GM19324 (cell line): Measurements from ENCODE around the gene SGMS1.
A peak's percentile ranks its signal among the peaks of the same experiment; 100 is the strongest.
"Not testable (repeated sequence)": the region's sequence is repeated elsewhere in the genome, so short reads cannot be mapped to it uniquely, and the experiment has no call there.

ENCODE experiments used
- ATAC-seq: cut with Tn5 transposase; IDR thresholded peaks from one replicate; pipeline ENCODE4 v1.9.1; 2021; ENCODE audit warnings: mild to moderate bottlenecking, moderate library complexity; ENCODE audit not compliant: unreplicated experiment, low FRiP score

SGMS1 gene

DNA sequence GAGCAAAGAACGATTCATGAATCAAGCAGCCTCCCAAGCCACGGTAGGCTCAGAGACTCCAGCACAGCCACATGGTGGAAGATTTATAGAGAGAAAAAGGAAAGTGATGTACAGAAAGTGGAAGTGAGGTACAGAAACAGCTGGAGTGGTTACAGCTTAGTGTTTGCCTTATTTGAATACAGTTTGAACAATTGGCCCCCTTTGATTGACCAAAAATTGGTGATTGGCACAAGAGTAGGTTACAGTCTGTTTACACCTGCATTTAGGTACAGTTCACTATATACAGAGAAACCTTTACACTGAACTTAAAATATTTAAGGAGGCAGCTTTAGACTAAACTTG, 236.1 kb downstream of the SGMS1 start:
- ATAC-seq = peak; percentile 75

DNA sequence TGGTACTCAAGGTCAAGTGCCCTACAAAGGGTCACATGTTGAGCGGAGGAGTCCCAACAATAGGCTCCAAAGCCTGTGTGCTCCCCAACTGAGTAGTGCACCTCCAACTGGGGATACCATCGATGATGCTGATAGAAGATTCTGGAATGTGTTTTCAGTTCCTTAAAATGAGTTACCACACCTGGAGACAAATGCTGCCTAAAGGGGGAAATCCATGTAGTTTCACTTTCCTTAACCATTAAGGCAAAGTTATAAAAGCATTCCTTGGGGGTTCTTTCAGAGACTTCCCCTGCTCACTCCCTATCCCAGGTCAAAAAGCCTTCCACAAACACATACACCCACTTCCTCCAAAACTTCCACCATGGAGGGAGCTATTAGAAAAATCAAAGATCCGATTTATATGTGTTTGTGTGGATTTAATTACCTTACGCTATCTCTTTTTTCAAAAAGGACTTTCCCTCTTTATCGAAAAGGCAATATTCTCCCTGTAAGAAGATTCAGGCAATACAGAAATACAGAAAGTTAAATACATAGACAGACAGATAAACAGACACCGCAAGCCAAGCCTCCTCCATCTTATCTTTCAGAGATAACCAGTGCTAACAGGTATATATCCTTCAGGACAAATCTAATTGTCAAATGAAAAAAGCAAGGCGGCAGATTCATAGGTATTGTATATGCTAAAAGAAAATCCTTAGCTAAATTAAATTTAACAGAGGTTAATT, 236.6 kb downstream of the SGMS1 start:
- peak; percentile 10 for ATAC-seq

DNA sequence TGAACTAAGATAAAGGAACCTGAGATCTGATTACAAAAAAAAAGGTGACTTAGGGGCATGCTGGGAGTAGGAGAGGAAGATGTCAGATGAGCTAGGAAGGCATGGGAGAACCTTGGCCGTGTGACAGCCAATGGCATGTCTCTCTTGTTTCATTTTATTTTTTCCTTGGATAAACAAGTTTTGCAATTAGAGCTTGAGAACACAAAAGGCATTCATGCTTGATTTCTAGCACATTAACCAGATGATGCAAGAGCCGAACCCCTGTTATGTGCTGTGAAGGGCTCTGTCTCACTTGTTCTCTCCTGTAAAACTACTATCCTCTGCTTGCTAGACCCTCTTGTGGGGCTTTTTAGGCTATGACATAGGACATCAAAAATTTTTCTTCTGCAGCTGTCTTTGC, 238.1 kb downstream of the SGMS1 start:
- ATAC-seq = no peak

DNA sequence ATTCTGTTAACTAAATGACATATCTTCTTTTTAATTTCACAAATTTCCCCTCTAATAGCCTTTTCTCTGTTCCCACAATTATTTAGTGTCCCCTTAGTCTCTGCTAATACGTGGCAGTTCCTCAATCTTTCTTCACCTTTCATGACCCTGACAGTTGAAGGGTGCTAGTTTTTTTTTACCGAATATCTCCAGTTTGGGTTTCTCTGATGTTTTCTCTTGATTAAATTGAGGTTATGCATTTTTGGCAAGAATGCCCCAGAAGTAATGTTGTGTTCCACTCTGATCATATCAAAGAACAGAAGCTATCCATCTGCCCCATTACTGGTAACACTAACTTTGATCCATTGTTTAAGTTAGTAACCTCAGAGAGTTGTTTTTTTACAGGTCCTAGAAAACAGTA, 238.9 kb downstream of the SGMS1 start:
- no peak for ATAC-seq

DNA sequence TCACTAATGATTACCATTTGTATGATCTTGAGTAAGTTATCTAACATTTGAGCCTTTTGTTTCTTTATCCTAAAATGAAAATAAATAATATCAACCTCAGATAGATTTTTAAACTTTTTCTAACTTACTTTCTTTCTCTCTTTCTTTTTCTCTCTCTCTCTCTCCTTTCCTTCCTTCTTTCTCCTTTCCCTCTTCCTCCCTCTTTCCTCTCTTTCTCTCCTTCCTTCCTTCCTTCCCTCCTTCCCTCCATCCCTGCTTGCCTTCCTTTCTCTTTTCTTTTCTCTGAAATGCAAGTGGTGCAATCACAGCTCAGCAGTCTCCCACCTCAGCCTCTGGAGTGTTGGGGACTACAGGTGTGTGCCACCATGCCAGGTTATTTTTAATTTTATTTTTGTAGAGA, 239.5 kb downstream of the SGMS1 start:
- ATAC-seq = no peak

DNA sequence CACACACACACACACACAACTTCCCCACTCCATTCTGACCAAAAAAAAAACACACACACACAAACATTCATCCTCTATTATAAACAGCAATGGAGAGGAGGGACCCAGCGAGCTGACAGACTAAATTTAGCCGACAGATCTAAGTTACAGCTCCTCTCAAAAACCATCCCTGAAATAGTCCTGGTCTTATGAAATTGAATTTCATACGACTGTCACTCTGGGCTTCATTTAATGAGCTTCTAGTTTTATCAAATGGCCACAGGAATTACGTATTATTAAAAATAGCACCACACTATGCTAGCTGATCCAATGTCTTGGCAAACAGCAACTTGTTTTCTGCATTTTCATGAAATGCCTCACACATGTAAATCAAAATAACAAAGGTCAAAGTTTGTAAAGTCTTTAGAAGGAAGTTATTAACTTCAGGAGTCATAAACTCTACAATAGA, 241.2 kb downstream of the SGMS1 start:
- ATAC-seq = no peak

DNA sequence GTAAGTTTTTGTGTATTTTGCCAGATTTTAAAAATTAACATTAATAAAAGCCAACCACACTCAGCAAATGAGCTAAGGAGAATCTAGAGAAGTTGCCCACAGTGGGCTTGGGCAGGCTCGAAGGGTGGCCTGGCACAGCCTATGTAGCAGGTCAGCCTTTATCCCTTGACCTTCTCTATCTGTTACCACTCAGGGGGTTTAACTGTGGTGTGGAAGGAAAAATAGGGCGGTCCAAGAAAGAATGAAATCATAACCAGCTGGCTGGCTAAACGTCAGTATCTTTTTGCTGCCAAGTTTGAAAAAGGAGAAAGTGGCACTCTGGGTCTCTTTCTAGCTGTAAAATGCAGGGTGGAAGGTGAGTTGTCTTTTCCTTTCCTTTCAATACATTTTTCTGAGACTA, 242.1 kb downstream of the SGMS1 start:
- ATAC-seq = no peak

DNA sequence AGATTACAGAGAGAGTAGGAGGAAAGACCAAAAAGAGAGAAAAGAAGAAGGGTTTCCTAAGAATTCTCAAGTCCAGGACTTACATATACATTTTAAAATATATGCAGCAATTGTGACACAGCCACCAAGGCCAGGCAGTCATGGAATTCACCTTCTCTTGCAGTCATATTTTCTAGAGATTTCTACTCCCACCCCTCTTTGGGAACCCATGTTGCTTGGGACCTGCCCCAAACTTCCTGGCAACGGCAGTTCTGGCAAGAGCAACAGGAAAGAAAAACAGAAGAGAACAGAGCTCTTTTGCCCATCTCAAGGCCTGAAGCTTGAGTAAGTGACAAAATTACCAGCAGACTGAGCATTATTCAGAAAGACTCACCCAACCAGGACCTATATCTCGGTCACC, 244.1 kb downstream of the SGMS1 start:
- ATAC-seq = no peak

DNA sequence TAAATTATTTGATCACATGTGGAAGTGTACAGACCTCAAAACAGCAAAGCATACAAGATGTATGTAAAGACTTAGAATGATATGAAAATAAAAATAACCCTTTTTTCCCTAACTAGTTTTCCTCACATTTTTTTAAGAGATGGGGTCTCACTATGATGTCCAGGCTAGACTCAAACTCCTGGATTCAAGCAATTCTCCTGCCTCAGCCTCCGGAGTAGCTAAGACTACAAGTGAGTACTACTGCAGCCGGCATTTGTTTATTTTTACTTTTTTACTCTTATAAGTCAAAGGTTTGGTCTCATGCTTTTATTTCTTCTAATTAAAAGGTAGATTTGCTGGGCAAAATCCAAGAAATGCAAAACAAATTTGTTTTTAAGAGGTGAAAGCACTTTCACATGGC, 248.0 kb downstream of the SGMS1 start:
- no peak for ATAC-seq

DNA sequence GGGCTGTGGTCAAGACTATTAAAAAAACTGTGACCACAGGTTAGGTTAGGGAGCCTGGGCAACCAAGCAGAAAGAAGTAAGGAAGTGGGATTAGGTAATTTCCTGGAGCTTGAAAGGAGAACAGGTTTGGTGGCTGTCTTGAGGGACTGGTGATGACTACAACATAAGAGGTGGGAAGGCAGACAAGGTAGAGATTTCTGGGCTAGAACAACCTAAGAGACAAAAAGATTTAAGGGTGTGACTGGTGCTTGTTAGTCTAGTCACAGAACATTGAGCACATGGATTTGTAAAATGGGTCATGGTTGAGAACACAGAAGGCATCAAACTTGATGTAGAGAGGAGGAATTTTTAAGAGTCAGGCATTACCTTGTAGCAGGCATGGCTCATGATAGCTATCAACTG, 248.7 kb downstream of the SGMS1 start:
- no peak for ATAC-seq

DNA sequence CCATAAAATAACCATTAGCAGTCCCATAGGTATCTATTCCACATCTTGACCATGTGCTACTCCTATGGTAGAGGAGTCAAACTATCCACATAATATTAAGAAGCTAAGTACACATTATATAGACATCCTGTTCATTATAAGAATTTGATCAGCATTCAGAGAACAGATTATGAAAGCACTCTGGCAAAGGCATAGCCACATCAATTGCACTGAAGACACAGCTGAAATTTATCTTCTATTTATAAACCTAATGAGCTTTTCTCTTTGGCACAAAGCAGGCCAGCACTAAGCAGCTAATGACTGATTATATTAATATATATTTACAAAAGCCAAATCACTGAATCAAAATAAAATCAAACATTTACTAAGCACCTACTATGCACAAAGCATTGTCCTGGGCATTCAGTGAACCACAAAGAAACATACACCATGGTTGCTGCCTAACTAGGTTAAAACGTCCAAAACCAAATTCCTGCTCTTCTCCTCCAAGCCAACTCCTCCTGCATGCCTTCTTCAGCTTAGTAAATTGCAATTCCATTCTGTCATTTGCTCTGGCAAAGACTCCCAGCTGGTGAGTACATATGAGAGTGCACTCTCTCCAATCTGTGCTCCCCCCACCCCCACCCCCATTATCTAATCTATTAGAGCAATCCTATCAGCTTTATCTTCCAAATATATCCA, 249.8 kb downstream of the SGMS1 start:
- no peak for ATAC-seq

DNA sequence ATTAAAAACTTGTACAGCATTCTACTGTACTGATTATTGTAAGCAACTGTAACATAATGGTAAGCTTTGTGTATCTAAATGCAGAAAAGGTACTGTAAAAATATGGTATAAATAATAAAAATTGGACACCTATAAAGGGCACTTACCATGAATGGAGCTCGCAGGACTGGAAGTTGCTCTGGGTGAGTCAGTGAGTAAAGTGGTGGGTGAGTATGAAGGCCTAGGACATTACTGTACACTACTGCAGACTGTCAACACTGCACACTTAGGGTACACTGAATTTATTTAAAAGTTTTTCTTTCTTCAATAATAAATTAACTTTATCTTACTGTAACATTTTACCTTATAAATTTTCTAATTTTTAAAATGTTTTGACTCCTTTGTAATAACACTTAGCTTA, 253.8 kb downstream of the SGMS1 start:
- ATAC-seq = no peak

DNA sequence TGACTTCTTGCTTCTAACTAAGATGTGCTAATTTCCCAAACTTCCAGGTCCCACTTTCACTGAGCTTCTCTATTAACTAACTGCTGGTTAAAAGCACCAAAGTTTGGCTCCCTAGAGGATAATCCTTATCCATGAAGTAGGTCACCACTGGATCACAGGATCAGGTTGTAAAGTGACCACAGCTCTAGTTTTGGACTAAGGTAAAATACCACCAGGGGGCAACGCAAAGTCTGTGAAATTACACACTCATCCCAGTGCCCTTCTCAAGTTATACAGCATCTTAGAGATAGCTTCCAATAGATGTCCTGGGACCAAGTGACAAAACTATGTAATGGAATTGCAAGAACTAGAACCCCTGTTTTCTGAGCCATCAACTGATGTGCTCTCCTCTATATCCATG, 256.0 kb downstream of the SGMS1 start:
- ATAC-seq = peak; percentile 44

DNA sequence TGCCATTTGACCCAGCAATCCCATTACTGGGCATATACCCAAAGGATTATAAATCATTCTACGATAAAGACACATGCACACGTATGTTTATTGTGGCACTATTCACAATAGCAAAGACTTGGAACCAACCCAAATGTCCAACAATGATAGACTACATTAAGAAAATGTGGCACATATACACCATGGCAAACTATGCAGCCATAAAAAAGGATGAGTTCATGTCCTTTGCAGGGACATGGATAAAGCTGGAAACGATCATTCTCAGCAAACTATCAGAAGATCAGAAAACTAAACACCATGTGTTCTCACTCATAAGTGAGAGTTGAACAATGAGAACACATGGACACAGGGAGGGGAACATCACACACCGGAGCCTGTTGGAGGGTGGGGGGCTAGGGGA, 257.3 kb downstream of the SGMS1 start:
- ATAC-seq = not testable (repeated sequence)

DNA sequence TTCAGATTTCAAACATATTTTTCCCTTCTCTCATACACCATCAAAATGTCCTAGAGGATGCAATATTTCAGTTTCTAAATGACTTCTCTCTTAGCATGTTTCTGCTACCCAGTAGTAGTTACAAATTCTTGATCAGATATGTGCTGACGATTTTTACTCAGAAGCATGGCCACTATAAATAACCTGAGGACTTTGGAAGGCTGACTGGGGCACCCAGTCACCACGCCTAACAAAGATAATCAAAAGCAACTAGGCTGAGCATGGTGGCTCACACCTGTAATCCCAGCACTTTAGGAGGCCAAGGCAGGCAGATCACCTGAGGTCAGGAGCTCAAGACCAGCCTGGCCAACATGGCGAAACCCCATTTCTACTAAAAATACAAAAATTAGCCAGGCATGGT, 259.0 kb downstream of the SGMS1 start:
- ATAC-seq = not testable (repeated sequence)

DNA sequence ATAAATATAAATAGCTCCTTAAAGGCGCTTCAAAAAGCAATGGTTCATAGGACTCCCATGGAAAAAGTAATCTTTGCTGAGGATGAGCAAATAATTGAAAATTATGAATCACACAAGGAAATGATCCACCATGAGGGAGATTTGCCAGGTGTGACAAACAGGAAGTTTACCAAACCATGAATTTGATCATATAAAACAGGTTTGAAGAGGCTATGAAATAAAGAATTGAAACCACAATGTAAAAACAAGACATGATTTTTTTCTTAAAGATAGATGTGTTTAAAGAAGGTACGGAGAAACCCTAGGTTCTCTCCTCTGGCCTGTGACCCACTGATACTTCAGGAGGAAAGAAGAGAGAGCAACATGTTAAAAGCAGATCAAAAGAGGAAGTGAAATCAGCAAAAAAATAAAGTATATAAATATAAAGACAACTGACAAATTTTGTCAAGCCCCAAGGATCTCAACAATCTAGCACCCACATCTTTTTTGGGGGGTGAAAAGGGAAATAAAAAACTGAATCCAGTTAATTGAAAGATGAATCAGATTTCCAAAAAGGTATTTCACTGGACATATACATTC, 261.1 kb downstream of the SGMS1 start:
- ATAC-seq = peak; percentile 80

DNA sequence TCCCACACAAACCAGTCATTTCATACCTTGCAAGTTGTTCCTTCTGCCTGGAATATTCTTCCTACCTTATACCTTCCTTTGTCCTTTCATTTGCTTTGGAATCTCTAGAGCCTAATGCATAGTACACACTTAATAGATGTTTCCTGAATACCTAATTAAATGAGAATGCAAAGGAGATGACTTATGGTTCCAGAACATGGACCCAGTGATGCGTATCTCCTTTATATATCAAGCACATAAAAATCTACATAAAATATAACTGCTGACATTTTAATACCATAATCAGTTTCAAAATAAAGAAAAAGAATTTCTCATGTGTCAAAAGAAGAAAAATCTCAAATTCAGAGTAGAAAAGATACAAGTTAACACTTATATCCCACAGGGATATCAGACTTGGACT, 261.8 kb downstream of the SGMS1 start:
- no peak for ATAC-seq

DNA sequence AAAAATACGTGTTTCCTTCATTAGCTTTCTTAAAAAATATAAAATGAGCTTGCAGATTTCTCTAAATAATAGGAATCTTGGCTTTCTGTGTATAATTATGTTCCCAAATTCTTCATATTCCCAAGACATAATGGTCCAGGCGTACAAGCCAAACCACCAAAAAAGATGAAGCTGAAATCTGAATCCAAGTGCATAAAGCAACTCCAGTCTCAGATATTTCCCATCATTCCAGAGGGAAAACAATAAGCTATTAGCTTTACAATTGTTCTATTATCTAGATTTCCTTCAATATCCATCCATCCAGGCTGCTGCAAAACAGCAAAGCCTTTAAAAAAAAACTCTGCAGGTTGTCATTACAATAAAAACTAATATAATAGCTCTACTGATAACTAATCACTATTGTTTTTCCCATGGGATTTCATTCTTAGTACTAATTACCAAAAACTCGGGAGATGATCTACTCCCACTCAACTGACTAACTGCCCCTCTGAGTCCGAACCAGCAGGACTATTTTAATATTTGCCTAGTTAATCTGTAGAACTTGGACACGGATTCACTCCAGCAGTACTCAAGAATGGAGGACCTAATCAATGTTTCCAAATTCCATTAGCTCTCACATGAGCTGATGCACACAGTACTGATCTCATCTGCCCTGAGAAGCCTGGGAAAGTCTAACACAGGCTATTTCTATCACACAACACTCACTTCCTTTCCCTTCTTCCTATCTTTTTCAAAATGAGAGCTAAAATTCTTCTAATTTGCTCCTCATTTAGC, 263.5 kb downstream of the SGMS1 start:
- no peak for ATAC-seq

DNA sequence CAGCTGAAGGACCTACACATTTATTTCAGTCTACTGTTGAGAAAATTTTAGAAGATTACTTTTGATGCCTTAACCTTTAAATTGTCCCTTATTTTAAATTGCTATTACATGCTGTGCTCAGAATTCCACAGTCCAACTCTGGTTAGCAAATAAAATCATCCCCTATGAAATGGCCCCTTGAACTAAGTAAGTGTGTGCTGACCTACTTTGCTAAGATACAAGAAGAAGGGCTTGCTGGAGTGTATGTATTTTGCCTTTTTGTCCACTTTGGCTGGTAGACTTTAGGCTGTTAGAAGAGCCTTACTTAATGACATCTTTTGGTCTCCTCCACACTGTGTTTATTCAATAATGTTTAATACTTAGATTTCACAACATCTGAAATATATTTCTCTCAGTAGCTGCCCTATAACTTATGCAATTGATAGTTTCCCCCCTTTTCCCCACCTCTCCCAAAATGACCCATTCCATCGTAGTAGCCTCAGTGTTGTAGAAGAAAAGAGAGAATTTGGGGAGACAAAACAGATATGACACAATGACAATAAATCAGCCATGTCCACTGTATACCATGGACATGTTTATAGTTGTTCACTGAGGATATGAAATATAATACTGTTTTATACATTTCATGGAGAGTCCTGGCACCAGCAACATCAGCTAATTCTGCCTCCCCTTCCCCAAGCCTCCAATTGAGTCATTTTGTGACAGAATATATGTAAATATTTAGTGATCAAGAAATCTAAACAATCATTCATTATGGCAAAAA, 264.6 kb downstream of the SGMS1 start:
- no peak for ATAC-seq

DNA sequence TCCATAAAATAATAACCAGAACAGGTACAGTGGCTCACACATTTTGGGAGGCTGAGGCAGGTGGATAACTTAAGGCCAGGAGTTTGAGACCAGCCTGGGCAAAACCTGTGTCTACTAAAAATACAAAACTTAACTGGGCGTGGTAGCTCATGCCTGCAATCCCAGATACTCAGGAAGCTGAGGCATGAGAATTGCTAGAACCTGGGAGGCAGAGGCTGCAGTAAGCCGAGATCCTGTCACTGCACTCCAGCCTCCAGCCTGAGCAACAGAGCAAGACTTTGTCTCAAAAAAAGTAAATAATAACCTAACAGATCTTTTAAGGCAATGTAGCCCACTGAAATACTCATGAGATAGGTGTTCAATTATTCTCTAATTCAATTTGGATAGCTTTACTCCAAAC, 265.3 kb downstream of the SGMS1 start:
- no peak for ATAC-seq

DNA sequence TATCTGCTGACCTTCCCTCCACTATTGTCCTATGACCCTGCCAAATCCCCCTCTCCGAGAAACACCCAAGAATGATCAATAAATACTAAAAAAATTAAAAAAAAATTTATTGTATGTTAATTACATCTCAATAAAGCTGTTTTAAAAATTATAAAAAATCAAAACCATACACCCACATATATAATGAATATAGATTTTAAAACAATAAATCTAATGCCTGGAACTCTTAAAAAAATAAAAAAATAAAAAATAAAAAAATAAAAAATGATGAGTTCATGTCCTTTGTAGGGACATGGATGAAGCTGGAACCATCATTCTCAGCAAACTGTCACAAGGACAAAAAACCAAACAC, 267.3 kb downstream of the SGMS1 start:
- ATAC-seq = not testable (repeated sequence)
